ENCODE results near the gene GATA6. TPM values are rescaled to one million over a fixed set of nuclear protein-coding genes. Genes with fewer than 3 reads are reported as not detected.

GATA6 gene
- total and polyA plus RNA-seq, 10 of the 15 experiments (the other 5 are each of a cell fraction or from before 2014, with no cell fraction given) = 0.04 to 0.05 TPM; not detected in 8

- Histone ChIP-seq H3K36me3 (ENCODE audit: control insufficient read depth in 2 of 2, insufficient read depth in 2 of 2, low read length in 1 of 2) (no peaks in the 10 kb centered on the region), H3K9me3 (replicated peaks; ENCODE audit: control insufficient read depth, insufficient read depth, low read length) (no peaks in the 10 kb centered on the region; the same call in 2 of the 3 replicates), H3K27ac (ENCODE audit: control insufficient read depth, insufficient read depth) (no peak overlapping the region), H3K4me3 (no peak overlapping the region), H3K4me2 (ENCODE audit: control insufficient read depth, insufficient read depth) (no peak overlapping the region), H3K27me3 (replicated peaks in 1 of 2; ENCODE audit: control insufficient read depth in 2 of 2, insufficient read depth in 2 of 2, low read length in 1 of 2) (peaks cover 14 to 15% of the 10 kb centered on the region in 2 experiments), H3K79me2 (ENCODE audit: control insufficient read depth, insufficient read depth, low read length) (no peaks in the 10 kb centered on the region), H3K9ac (ENCODE audit: control insufficient read depth, insufficient read depth, low read length) (no peak overlapping the region), H4K20me1 (ENCODE audit: control insufficient read depth, insufficient read depth) (no peaks in the 10 kb centered on the region), H2AFZ (ENCODE audit: control insufficient read depth, low read depth, low read length) (no peak overlapping the region), H3K4me1 (ENCODE audit: control insufficient read depth, insufficient read depth, low read length) (no peaks in the 10 kb centered on the region)
- BruUV-seq (replicated peaks) = no TSS peak
- FAIRE-seq = no peak
- 81% methylated on average over 83 of the region's 120 CpGs for WGBS (ENCODE audit: insufficient coverage, insufficient replicate concordance, low lambda C conversion rate, missing lambda C conversion rate)
- in situ Hi-C loops (cut with MboI) = no loop called here
- no peak for DNase-seq (ENCODE audit: low read depth, low spot score)
- POLR2A ChIA-PET = no interaction called here
- TF ChIP-seq YY1 (IDR thresholded peaks at IDR 0.05; ENCODE audit: low read depth, low read length) (no peak), ZNF384 (IDR thresholded peaks at IDR 0.05; ENCODE audit: borderline replicate concordance, low read depth, low read length) (no peak), SUZ12 (IDR thresholded peaks at IDR 0.05; ENCODE audit: unreplicated experiment) (peak; percentile 65), ESRRA (IDR thresholded peaks at IDR 0.05; ENCODE audit: low read length) (no peak), CHD4 (IDR thresholded peaks at IDR 0.05) (no peak)
- RAD21 ChIA-PET (ENCODE audit: unreplicated experiment) = no interaction called here
- ATAC-seq = no peak
- CTCF ChIA-PET = no interaction called here
- SMC1A ChIA-PET (ENCODE audit: uncharacterized antibody, unreplicated experiment) = no interaction called here
- intact Hi-C loops (cut with micrococcal nuclease; ENCODE audit: unreplicated experiment) = no loop called here
Measured at GRCh38 chr18:22171258-22172119, 2.1 kb downstream of the GATA6 start.

DNA sequence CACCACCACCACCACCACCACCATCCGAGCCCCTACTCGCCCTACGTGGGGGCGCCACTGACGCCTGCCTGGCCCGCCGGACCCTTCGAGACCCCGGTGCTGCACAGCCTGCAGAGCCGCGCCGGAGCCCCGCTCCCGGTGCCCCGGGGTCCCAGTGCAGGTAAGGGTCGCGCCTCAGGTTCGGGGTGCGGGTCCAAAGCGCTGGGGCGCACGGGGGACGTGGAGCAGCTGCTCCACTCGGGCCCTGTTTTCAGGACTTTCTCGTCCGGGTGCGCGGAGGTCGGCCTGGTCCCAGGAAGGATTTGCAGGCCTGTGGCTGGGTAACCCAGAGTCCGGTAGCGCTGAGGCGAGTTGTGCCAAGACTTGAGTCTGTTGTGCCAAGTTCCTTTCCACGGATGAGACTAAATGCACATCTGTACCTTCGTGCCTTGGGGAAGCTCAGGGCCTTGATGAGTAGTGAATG lies 2.8 kb downstream of the GATA6 start:
- ATAC-seq (no peak), FAIRE-seq (no peak), DNase-seq (ENCODE audit: low read depth, low spot score) (no peak)
- Histone ChIP-seq H3K36me3 (ENCODE audit: control insufficient read depth in 2 of 2, insufficient read depth in 2 of 2, low read length in 1 of 2) (no peaks in the 10 kb centered on the region), H3K4me1 (ENCODE audit: control insufficient read depth, insufficient read depth, low read length) (no peaks in the 10 kb centered on the region), H3K4me3 (no peak overlapping the region), H3K9me3 (replicated peaks; ENCODE audit: control insufficient read depth, insufficient read depth, low read length) (no peaks in the 10 kb centered on the region), H4K20me1 (ENCODE audit: control insufficient read depth, insufficient read depth) (no peaks in the 10 kb centered on the region), H3K9ac (ENCODE audit: control insufficient read depth, insufficient read depth, low read length) (no peak overlapping the region), H2AFZ (ENCODE audit: control insufficient read depth, low read depth, low read length) (no peak overlapping the region), H3K79me2 (ENCODE audit: control insufficient read depth, insufficient read depth, low read length) (no peaks in the 10 kb centered on the region), H3K27me3 (replicated peaks in 1 of 2; ENCODE audit: control insufficient read depth in 2 of 2, insufficient read depth in 2 of 2, low read length in 1 of 2) (peaks cover 11 to 14% of the 10 kb centered on the region in 2 experiments), H3K4me2 (ENCODE audit: control insufficient read depth, insufficient read depth) (no peak overlapping the region), H3K27ac (ENCODE audit: control insufficient read depth, insufficient read depth) (no peak overlapping the region)
- no TSS peak for BruUV-seq (replicated peaks)
- ChIA-PET RAD21 (ENCODE audit: unreplicated experiment) (no interaction called here), SMC1A (ENCODE audit: uncharacterized antibody, unreplicated experiment) (no interaction called here), POLR2A (no interaction called here), CTCF (no interaction called here)
- WGBS (ENCODE audit: insufficient coverage, insufficient replicate concordance, low lambda C conversion rate, missing lambda C conversion rate) = 80% methylated on average over 29 of the region's 34 CpGs
- intact Hi-C loops (cut with micrococcal nuclease; ENCODE audit: unreplicated experiment) = no loop called here
- in situ Hi-C loops (cut with MboI) = no loop called here
- TF ChIP-seq E2F4 (IDR thresholded peaks at IDR 0.05; ENCODE audit: low read depth, low read length) = no peak
- no peak for TF ChIP-seq CREB1 (IDR thresholded peaks at IDR 0.05; ENCODE audit: low read depth)
- no peak for TF ChIP-seq CEBPB (IDR thresholded peaks at IDR 0.05; ENCODE audit: borderline replicate concordance in 1 of 2, low read depth in 2 of 2, low read length in 2 of 2)
- no peak for TF ChIP-seq HCFC1 (IDR thresholded peaks at IDR 0.05; ENCODE audit: low read length)
- no peak for TF ChIP-seq HDAC2 (IDR thresholded peaks at IDR 0.05)
- TF ChIP-seq, protein P1, sequence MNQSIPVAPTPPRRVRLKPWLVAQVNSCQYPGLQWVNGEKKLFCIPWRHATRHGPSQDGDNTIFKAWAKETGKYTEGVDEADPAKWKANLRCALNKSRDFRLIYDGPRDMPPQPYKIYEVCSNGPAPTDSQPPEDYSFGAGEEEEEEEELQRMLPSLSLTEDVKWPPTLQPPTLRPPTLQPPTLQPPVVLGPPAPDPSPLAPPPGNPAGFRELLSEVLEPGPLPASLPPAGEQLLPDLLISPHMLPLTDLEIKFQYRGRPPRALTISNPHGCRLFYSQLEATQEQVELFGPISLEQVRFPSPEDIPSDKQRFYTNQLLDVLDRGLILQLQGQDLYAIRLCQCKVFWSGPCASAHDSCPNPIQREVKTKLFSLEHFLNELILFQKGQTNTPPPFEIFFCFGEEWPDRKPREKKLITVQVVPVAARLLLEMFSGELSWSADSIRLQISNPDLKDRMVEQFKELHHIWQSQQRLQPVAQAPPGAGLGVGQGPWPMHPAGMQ (IDR thresholded peaks at IDR 0.05; ENCODE audit: borderline replicate concordance) = no peak
- TF ChIP-seq ZBTB4 (CRISPR knock-in tag; IDR thresholded peaks at IDR 0.05) = no peak

Data from GM12878 (cell line).